NCI-H1048 (cell line): ENCODE measurements around the gene CLCA1.
"Not testable (repeated sequence)": the region's sequence is repeated elsewhere in the genome, so short reads cannot be mapped to it uniquely, and the experiment has no call there.

Source experiments
- DNase-seq: peaks from one replicate; lab custom pipeline; 2025; lab: John Stamatoyannopoulos, UW

CLCA1 gene

GRCh38 chr1:86466109-86466844, 2.5 kb upstream of the CLCA1 start:
- no peak for DNase-seq

GRCh38 chr1:86466986-86467385, 1.7 kb upstream of the CLCA1 start:
- DNase-seq, result no peak

GRCh38 chr1:86470859-86471258, 2.1 kb downstream of the CLCA1 start:
- no peak for DNase-seq

- no peak for DNase-seq
Observed at GRCh38 chr1:86471291-86471690, 2.6 kb downstream of the CLCA1 start.

- no peak for DNase-seq
Observed at GRCh38 chr1:86472152-86472551, 3.4 kb downstream of the CLCA1 start.

GRCh38 chr1:86472767-86473166, 4.0 kb downstream of the CLCA1 start:
- no peak for DNase-seq

GRCh38 chr1:86477256-86477655, 8.5 kb downstream of the CLCA1 start:
- no peak for DNase-seq

GRCh38 chr1:86477682-86478081, 9.0 kb downstream of the CLCA1 start:
- DNase-seq, result no peak

- DNase-seq, result no peak
Observed at GRCh38 chr1:86478416-86479156, 9.9 kb downstream of the CLCA1 start.

- DNase-seq, result no peak
Observed at GRCh38 chr1:86481966-86482365, 13.2 kb downstream of the CLCA1 start.

GRCh38 chr1:86487131-86487810, 18.5 kb downstream of the CLCA1 start:
- no peak for DNase-seq

GRCh38 chr1:86487811-86488141, 19.0 kb downstream of the CLCA1 start:
- DNase-seq, result no peak

- DNase-seq, result no peak
Observed at GRCh38 chr1:86489242-86489878, 20.6 kb downstream of the CLCA1 start.

- DNase-seq, result no peak
Observed at GRCh38 chr1:86491171-86491950, 22.6 kb downstream of the CLCA1 start.

- DNase-seq, result no peak
Observed at GRCh38 chr1:86498281-86498680, 29.6 kb downstream of the CLCA1 start.

- DNase-seq, result no peak
Observed at GRCh38 chr1:86499987-86500593, 31.4 kb downstream of the CLCA1 start.

GRCh38 chr1:86500714-86501113, 32.0 kb downstream of the CLCA1 start:
- no peak for DNase-seq

GRCh38 chr1:86502125-86502646, 33.5 kb downstream of the CLCA1 start:
- DNase-seq, result not testable (repeated sequence)

- no peak for DNase-seq
Observed at GRCh38 chr1:86502721-86503405, 34.1 kb downstream of the CLCA1 start.

GRCh38 chr1:86503406-86504136, 34.8 kb downstream of the CLCA1 start:
- DNase-seq, result no peak
